Cardiac muscle cell (in vitro differentiated cells and primary cell): ENCODE data around the gene MAML3. TPM values are rescaled to one million over a fixed set of nuclear protein-coding genes. Genes with fewer than 3 reads are reported as not detected.

Source experiments
- DNase-seq, 2 donors: peaks; one replicate each; pipeline versions ENCODE4 v3.0.0 to v3.0.0-alpha.2; 2010 to 2017; ENCODE audit warnings: low read depth in 1 of 2, low spot score in 1 of 2
- H3K27ac ChIP-seq: fragments of 200-600 bp; sonication (generic); 2 replicates; pipeline ENCODE4 v1.5.1; 2016
- H3K27me3 ChIP-seq: fragments of 200-600 bp; sonication (generic); 2 replicates; pipeline ENCODE4 v1.6.0; 2016; ENCODE audit warnings: control low read depth
- H3K36me3 ChIP-seq: fragments of 200-600 bp; sonication (generic); 2 replicates; pipeline ENCODE4 v1.5.1; 2016; ENCODE audit warnings: control low read depth
- H3K4me1 ChIP-seq: fragments of 200-600 bp; sonication (generic); 2 replicates; pipeline ENCODE4 v1.8.1; 2017; ENCODE audit warnings: low read depth, mild to moderate bottlenecking, mixed run types
- H3K4me3 ChIP-seq: fragments of 200-600 bp; sonication (generic); 2 replicates; pipeline ENCODE4 v1.5.1; 2016; ENCODE audit warnings: mild to moderate bottlenecking
- H3K9me3 ChIP-seq: fragments of 200-600 bp; sonication (generic); 2 replicates; pipeline ENCODE4 v1.5.1; 2017; ENCODE audit warnings: low read depth, mild to moderate bottlenecking, control low read depth
- CTCF ChIP-seq: IDR thresholded peaks from 2 replicates; pipeline ENCODE4 v1.5.1; 2012; ENCODE audit warnings: low read depth, mild to moderate bottlenecking, low read length
- polyA plus RNA-seq: library from polyadenylated mRNA; unstranded; fragments of >200 nt; fragmentation: Nextera tagmentation; extraction: Ambion mirVana; gene quantifications from 2 replicates; pipeline ENCODE4 v1.2.1, GENCODE V29; 2016
- total RNA-seq: library from RNA; depleted of rRNA; stranded (reverse); fragments of >200 nt; gene quantifications from 2 replicates; pipeline ENCODE4 v1.2.3, GENCODE V29; 2016

MAML3 gene
- total and polyA plus RNA-seq, 2 experiments from 2014 or later, result 7.8 to 22.8 TPM

GRCh38 chr4:140003876-140004548 lies 150.0 kb downstream of the MAML3 start:
- H3K27ac ChIP-seq, result no peak overlapping the region
- peak in 1 of 2 donors; percentile 35 for DNase-seq
- H3K27me3 ChIP-seq, result no peaks in the 10 kb centered on the region
- no peaks in the 10 kb centered on the region for H3K9me3 ChIP-seq
- no peak for TF ChIP-seq CTCF
- H3K4me1 ChIP-seq, result peaks cover 42% of the 10 kb centered on the region
- H3K36me3 ChIP-seq, result no peaks in the 10 kb centered on the region
- H3K4me3 ChIP-seq, result peak overlapping the region; percentile 14

DNA sequence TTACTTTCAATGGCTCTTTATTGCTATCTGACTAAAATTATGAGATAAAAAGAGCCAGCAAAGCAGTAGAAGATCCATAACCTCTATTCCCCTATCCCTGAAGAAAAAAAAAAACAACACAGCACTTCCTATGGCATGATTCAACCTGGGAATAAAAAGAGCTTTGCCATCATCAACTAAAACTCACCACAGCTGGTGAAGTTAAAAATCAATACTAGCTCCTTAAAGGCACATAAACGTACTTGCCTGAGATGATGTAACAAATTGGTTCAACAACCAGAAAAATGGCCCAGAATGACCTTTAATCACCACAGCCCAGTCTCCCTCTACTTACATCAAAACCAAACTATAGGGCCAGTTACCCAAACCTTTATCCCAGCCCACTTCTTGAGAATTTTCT lies 153.8 kb downstream of the MAML3 start:
- no peak for DNase-seq
- TF ChIP-seq CTCF, result no peak
- Histone ChIP-seq H3K27ac (no peak overlapping the region), H3K27me3 (no peaks in the 10 kb centered on the region), H3K4me3 (no peak overlapping the region), H3K4me1 (peaks cover 27% of the 10 kb centered on the region), H3K9me3 (no peaks in the 10 kb centered on the region), H3K36me3 (no peaks in the 10 kb centered on the region)

DNA sequence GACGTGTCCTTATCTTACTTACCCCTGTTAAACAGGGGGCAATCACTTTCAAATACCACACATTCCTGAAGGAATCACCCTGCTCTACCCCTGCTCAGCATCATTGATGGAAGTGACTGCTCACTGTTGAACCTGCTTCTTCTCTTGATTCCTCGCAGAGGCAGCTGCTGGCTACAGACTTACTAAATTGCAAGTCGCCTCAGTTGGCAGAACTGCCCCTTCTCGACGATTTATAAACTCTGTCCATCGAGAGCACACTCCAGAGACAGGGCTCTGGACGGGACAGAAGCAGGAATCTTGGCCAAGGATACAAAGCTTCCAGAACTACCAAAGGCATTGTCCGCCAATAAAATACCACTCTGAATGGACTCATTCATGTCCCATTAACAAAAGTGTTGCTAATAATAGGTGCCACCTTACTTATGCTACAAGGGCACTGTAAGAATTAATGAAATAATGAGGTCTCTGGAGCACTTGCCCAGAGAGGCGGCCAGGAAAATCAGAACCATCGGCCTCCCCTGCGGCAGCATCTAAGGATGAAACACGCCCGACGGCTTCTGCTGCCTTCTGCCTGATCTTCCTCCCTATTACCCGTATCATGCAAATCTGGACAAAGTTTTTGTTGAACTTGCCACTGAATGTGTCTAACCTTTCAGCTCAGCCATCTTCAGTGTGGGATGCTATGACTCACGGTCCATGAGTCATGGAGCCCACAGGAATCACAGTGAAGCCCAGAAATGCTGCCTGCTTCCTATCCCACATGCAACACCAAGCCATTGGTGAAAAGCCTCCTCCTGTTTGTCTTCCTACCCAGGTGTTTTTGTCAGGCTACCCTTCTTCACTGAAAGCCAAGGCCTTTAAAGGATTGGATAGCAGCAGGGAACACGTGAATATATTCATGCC lies 164.9 kb downstream of the MAML3 start:
- Histone ChIP-seq H3K36me3 (no peaks in the 10 kb centered on the region), H3K27me3 (no peaks in the 10 kb centered on the region), H3K27ac (peak overlapping the region; percentile 4), H3K4me1 (peaks cover 8% of the 10 kb centered on the region), H3K9me3 (no peaks in the 10 kb centered on the region), H3K4me3 (no peak overlapping the region)
- peak; percentile 27 to 90 for DNase-seq
- no peak for TF ChIP-seq CTCF

DNA sequence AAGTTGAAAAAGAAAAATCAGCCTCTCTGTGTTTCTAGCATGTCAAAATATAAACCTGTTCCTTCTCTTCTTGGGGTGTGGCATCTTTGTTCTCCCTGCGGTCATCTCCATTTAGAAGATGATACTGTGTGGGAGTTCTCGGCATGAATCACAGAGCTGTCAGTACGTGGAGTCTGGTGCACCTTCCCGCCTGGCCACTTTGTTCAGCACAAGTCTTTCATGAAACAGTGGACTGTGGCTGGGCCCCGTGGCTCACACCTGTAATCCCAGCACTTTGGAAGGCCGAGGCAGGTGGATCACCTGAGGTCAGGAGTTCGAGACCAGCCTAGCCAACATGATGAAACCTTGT lies 166.5 kb downstream of the MAML3 start:
- H3K27me3 ChIP-seq, result no peaks in the 10 kb centered on the region
- H3K9me3 ChIP-seq, result no peaks in the 10 kb centered on the region
- DNase-seq, result no peak
- no peak overlapping the region for H3K27ac ChIP-seq
- no peak overlapping the region for H3K4me3 ChIP-seq
- no peaks in the 10 kb centered on the region for H3K36me3 ChIP-seq
- no peak for TF ChIP-seq CTCF
- H3K4me1 ChIP-seq, result peaks cover 8% of the 10 kb centered on the region

DNA sequence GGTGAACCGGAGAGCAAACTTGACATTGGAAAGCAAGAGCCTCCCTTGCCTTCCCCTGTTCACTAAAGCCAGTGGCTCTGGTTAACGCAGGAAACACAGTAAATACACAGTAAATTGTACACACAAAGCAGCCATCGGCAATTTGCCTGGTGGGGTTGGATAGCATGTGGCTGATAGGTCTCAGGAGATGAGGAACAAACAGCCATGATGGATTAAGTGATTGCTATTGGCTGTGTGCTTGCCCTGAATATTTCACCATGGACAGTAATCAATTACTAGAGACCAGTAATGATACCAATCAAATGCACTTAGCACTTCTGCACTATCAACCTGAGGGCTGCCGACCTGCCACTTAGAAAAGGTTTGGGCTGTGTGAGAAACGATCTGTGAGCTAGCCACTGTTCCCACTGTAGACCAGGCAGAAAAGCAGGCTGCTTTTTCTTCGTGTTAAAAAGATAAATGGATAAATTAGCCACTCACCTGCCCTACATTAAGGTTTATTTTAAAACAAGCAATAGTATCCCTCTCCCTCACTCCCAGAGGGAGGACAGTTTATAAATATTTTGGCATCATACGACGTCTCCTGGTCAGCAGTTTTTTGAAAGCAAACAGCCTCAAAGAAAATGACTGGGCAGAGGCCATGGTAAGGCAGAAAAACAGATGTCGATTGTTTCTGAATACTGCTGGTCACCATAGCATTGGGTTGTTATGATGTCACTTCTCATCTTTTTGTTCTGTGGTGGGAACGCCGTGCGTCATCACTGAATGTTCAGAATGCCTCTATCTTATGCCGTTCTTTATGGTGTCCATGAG lies 167.1 kb downstream of the MAML3 start:
- H3K9me3 ChIP-seq, result no peaks in the 10 kb centered on the region
- no peak overlapping the region for H3K4me3 ChIP-seq
- H3K4me1 ChIP-seq, result peaks cover 8% of the 10 kb centered on the region
- H3K27ac ChIP-seq, result peak overlapping the region; percentile 10
- H3K27me3 ChIP-seq, result no peaks in the 10 kb centered on the region
- no peak for TF ChIP-seq CTCF
- no peaks in the 10 kb centered on the region for H3K36me3 ChIP-seq
- DNase-seq, result peak in 1 of 2 donors; percentile 51
